ENCODE measurements around the gene HMGXB3.

- no peak for TF ChIP-seq EP300 (conservative IDR thresholded peaks at IDR 0.05; ENCODE audit: poor library complexity, severe bottlenecking)
- no peak for TF ChIP-seq RAD21 (conservative IDR thresholded peaks at IDR 0.05)
- no peak for TF ChIP-seq CTCF (IDR thresholded peaks at IDR 0.05; ENCODE audit: poor library complexity, severe bottlenecking)
- no peak for TF ChIP-seq EZH2 (IDR thresholded peaks at IDR 0.05; ENCODE audit: borderline replicate concordance, insufficient read depth, low read length, poor library complexity, severe bottlenecking)
Observed at GRCh38 chr5:150079909-150080461, 79.4 kb downstream of the HMGXB3 start.
